ENCODE measurements around the gene TNFRSF1B.

The TNFRSF1B gene

DNA sequence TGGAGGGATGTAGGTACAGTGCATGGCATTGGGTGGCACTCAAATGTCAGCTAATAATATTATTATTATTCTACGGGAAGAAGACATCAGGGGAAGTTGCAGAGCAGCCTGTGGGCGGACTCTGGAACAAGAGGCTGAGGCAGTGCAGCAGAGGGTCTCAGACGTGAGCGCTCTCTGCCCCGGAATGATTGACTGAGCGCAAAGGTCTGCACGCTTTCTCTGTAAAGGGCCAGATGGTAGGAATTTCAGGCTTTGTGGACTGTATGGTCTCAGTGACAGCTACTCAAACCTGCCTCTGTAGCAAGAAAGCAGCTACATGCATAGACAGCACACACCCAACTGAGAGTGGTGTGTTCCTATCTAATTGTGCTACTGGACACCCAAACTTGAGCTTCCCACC lies 33.4 kb downstream of the TNFRSF1B start:
- peaks cover 0 to 17% (median 4%) of the 10 kb centered on the region in 3 donors for H3K36me3 ChIP-seq

DNA sequence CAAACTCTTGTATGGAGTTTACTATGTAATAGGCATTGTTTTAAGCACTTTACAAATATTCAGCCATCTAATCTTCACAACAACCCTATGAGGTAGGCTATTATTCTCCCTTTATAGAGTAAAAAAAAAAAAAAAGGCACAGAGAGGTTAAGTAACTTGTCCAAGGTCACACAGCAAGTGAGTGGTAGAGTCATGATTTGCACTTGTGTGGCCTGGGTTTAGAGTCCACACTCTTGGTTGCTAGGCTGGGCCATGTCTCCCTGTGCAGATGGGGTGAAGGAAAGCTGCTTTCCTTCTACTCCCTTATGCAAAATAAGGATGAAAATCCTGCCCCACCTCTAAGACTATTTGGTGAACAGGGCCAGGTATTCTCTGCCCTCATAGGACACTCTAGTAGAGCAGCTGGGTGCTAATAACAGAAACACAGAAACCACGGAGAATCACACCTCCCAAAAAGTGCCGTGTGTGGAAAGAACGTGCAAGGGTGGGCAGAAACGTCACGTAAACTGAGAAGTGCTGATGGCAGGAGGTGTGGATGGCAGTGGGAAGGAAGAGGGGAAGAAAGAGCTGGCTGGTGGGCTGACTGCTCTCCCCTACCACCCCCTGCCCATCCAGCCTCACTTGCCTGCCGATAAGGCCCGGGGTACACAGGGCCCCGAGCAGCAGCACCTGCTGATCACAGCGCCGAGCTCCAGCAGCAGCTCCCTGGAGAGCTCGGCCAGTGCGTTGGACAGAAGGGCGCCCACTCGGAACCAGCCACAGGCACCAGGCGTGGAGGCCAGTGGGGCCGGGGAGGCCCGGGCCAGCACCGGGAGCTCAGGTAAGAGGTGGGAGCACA lies 34.8 kb downstream of the TNFRSF1B start:
- Histone ChIP-seq H3K4me1 (no peaks in the 10 kb centered on the region), H3K4me3 (no peak overlapping the region), H3K36me3 (peaks cover 0 to 17% (median 0%) of the 10 kb centered on the region in 3 donors), H3K27me3 (peaks cover 0 to 13% of the 10 kb centered on the region in 2 donors), H3K9me3 (no peaks in the 10 kb centered on the region), H3K27ac (no peak overlapping the region)
- TF ChIP-seq, protein P1, sequence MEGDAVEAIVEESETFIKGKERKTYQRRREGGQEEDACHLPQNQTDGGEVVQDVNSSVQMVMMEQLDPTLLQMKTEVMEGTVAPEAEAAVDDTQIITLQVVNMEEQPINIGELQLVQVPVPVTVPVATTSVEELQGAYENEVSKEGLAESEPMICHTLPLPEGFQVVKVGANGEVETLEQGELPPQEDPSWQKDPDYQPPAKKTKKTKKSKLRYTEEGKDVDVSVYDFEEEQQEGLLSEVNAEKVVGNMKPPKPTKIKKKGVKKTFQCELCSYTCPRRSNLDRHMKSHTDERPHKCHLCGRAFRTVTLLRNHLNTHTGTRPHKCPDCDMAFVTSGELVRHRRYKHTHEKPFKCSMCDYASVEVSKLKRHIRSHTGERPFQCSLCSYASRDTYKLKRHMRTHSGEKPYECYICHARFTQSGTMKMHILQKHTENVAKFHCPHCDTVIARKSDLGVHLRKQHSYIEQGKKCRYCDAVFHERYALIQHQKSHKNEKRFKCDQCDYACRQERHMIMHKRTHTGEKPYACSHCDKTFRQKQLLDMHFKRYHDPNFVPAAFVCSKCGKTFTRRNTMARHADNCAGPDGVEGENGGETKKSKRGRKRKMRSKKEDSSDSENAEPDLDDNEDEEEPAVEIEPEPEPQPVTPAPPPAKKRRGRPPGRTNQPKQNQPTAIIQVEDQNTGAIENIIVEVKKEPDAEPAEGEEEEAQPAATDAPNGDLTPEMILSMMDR (IDR thresholded peaks at IDR 0.05), result no peak
- intact Hi-C loops (cut with DNase I; ENCODE audit: low total_unique reads), result loop anchor here (10.0 kb wide), 1 partner anchor 367 kb away; no protein-coding TSS in a partner anchor
- DNase-seq, result no peak

More for the DNA sequence above, 33.4 kb downstream of the TNFRSF1B start:
- DNase-seq, result no peak
- no peaks in the 10 kb centered on the region for H3K9me3 ChIP-seq
- intact Hi-C loops (cut with DNase I; ENCODE audit: low total_unique reads), result loop anchor here (10.0 kb wide), 1 partner anchor 365 kb away; no protein-coding TSS in a partner anchor
- no peak overlapping the region for H3K27ac ChIP-seq
- no peaks in the 10 kb centered on the region for H3K4me1 ChIP-seq
- TF ChIP-seq, protein P1 (IDR thresholded peaks at IDR 0.05), result no peak
- H3K4me3 ChIP-seq, result no peak overlapping the region
- H3K27me3 ChIP-seq, result peaks cover 0 to 13% of the 10 kb centered on the region in 2 donors

DNA sequence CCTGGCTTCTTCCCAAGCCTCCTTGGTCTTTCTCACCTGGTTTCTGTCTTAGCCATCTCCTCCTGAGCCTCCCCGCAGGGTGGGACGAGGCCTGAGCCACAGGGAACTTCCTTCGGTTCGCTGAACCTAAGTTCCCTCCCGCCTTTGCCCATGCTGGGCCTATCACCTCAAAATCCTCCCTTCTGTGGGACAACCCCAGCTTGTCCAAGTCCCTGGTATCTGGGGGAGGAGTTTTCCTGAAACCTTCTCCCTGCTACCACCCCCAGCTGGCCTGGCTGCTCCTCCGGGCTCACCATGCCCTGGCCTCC lies 35.4 kb downstream of the TNFRSF1B start:
- intact Hi-C loops (cut with DNase I; ENCODE audit: low total_unique reads), result loop anchor here (10.0 kb wide), 1 partner anchor 367 kb away; no protein-coding TSS in a partner anchor
- TF ChIP-seq, protein P1 (IDR thresholded peaks at IDR 0.05), result no peak
- Histone ChIP-seq H3K27ac (no peak overlapping the region), H3K4me1 (no peaks in the 10 kb centered on the region), H3K27me3 (peaks cover 0 to 13% of the 10 kb centered on the region in 2 donors), H3K36me3 (peaks cover 0 to 17% (median 0%) of the 10 kb centered on the region in 3 donors), H3K9me3 (no peaks in the 10 kb centered on the region), H3K4me3 (no peak overlapping the region)
- no peak for DNase-seq

DNA sequence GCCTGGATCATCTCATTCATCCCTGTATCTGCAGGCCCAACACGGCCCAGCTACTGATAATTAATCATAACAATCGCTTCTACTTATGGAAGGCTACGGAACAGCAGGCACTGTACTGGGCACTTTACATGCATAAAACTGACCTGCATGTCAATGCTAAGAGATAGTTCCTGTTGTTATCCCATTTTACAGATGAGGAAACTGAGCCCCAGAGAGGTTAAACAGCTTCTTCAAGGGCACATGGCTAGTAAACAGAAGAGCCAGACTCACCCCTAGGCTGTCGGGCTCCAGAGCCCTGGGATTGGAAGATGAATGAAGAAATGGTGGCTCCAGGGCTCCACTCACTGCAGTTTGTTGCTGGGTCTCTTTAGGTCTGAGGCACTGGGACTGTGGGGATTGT lies 35.8 kb downstream of the TNFRSF1B start:
- H3K27me3 ChIP-seq, result peaks cover 0 to 13% of the 10 kb centered on the region in 2 donors
- TF ChIP-seq, protein P1 (IDR thresholded peaks at IDR 0.05), result no peak
- peaks cover 0 to 17% (median 0%) of the 10 kb centered on the region in 3 donors for H3K36me3 ChIP-seq
- no peak overlapping the region for H3K4me3 ChIP-seq
- no peak overlapping the region for H3K27ac ChIP-seq
- intact Hi-C loops (cut with DNase I; ENCODE audit: low total_unique reads), result loop anchor here (10.0 kb wide), 1 partner anchor 368 kb away; no protein-coding TSS in a partner anchor
- no peaks in the 10 kb centered on the region for H3K4me1 ChIP-seq
- no peak for DNase-seq
- H3K9me3 ChIP-seq, result no peaks in the 10 kb centered on the region

DNA sequence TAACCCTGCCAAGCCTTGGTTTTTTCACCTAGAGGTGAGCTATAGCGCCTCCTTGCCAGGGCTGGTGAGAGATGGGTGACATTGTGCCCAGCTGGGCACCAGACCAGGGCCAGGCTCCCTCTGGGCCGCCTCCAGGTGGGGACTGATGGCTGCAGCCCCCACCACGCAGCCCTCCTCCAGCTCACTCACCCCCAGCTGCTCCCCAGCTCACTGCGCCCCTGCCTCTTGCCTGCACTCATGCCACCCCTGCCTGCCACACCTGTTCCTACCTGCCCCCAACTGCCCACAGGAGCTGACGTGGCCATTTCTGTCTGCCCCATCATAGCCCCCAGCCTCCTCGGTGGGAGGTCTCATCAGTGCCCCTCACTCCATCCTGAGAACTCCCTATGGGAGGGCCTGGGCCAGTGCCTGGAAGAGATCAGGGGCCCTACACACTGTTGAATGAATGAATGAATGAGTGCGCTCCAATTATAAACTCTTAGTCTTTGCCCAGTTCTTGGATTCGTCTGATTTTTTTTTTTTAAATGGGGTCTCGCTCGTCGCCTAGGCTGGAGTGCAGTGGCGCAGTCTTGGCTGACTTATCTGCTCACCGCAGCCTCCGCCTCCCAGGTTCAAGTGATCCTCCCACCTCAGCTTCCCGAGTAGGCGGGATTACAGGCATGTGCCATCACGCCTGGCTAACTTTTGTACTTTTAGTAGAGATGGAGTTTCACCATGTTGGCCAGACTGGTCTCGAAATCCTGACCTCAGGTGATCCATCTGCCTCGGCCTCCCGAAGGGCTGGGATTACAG lies 36.6 kb downstream of the TNFRSF1B start:
- H3K4me3 ChIP-seq, result no peak overlapping the region
- intact Hi-C loops (cut with DNase I; ENCODE audit: low total_unique reads), result loop anchor here (10.0 kb wide), 1 partner anchor 369 kb away; no protein-coding TSS in a partner anchor
- H3K27ac ChIP-seq, result no peak overlapping the region
- no peaks in the 10 kb centered on the region for H3K9me3 ChIP-seq
- TF ChIP-seq, protein P1 (IDR thresholded peaks at IDR 0.05), result no peak
- no peak for DNase-seq
- H3K36me3 ChIP-seq, result peaks cover 0 to 17% (median 0%) of the 10 kb centered on the region in 3 donors
- no peaks in the 10 kb centered on the region for H3K4me1 ChIP-seq
- H3K27me3 ChIP-seq, result peaks cover 0 to 13% of the 10 kb centered on the region in 2 donors

Data from tibial artery (tissue), 4 donors.